Activated naive CD8-positive, alpha-beta T cell treated with anti-CD3 and anti-CD28 coated beads, Interleukin-2, amount 50 U/mL, for 24 hours (primary cell): ENCODE measurements around the gene EXOC4.

ENCODE experiments used
- ATAC-seq: fragments of 150-1000 bp; cut with Tn5 transposase; one replicate; pipeline ENCODE4 v1.10.0; 2021
- DNase-seq: peaks from one replicate; pipeline ENCODE4 v3.0.0; 2021
- H3K27ac Mint-ChIP-seq: one replicate; pipeline ENCODE4 v1.8.0; 2021; ENCODE audit warnings: mild to moderate bottlenecking, mixed read lengths
- H3K27me3 Mint-ChIP-seq: one replicate; pipeline ENCODE4 v1.8.0; 2021; ENCODE audit warnings: mixed read lengths
- H3K36me3 Mint-ChIP-seq: one replicate; pipeline ENCODE4 v1.8.0; 2021; ENCODE audit warnings: low read depth, mixed read lengths
- H3K4me1 Mint-ChIP-seq: one replicate; pipeline ENCODE4 v1.8.0; 2021; ENCODE audit warnings: mixed read lengths
- H3K4me3 Mint-ChIP-seq: one replicate; pipeline ENCODE4 v1.8.0; 2021; ENCODE audit warnings: mild to moderate bottlenecking, moderate library complexity, mixed read lengths
- H3K9me3 Mint-ChIP-seq: one replicate; pipeline ENCODE4 v1.8.0; 2021; ENCODE audit warnings: mixed read lengths

EXOC4 gene

GRCh38 chr7:133742709-133743538 is 490.0 kb downstream of the EXOC4 start:
- Mint-ChIP-seq H3K36me3 (no peaks in the 10 kb centered on the region), H3K27ac (no peak overlapping the region), H3K27me3 (no peaks in the 10 kb centered on the region), H3K9me3 (no peaks in the 10 kb centered on the region), H3K4me1 (no peaks in the 10 kb centered on the region), H3K4me3 (no peak overlapping the region)
- no peak for DNase-seq
- no peak for ATAC-seq

- no peaks in the 10 kb centered on the region for H3K4me1 Mint-ChIP-seq
- ATAC-seq (no peak), DNase-seq (no peak)
- no peaks in the 10 kb centered on the region for H3K9me3 Mint-ChIP-seq
- no peak overlapping the region for H3K27ac Mint-ChIP-seq
- no peaks in the 10 kb centered on the region for H3K27me3 Mint-ChIP-seq
- no peak overlapping the region for H3K4me3 Mint-ChIP-seq
- H3K36me3 Mint-ChIP-seq = no peaks in the 10 kb centered on the region
These were observed 491.6 kb downstream of the EXOC4 start for GRCh38 chr7:133744451-133744850.

- no peak overlapping the region for H3K27ac Mint-ChIP-seq
- H3K9me3 Mint-ChIP-seq = no peaks in the 10 kb centered on the region
- H3K4me3 Mint-ChIP-seq = no peak overlapping the region
- DNase-seq = no peak
- H3K4me1 Mint-ChIP-seq = no peaks in the 10 kb centered on the region
- H3K36me3 Mint-ChIP-seq = no peaks in the 10 kb centered on the region
- H3K27me3 Mint-ChIP-seq = no peaks in the 10 kb centered on the region
- no peak for ATAC-seq
These were observed 493.4 kb downstream of the EXOC4 start for GRCh38 chr7:133746305-133746704.

- Mint-ChIP-seq H3K4me3 (no peak overlapping the region), H3K4me1 (no peaks in the 10 kb centered on the region), H3K36me3 (no peaks in the 10 kb centered on the region), H3K27ac (no peak overlapping the region), H3K9me3 (no peaks in the 10 kb centered on the region), H3K27me3 (no peaks in the 10 kb centered on the region)
- DNase-seq (no peak), ATAC-seq (no peak)
These were observed 494.0 kb downstream of the EXOC4 start for GRCh38 chr7:133746847-133747246.

- ATAC-seq = no peak
These were observed 495.8 kb downstream of the EXOC4 start for GRCh38 chr7:133748443-133749407.

GRCh38 chr7:133750287-133750686 is 497.4 kb downstream of the EXOC4 start:
- no peaks in the 10 kb centered on the region for H3K4me1 Mint-ChIP-seq
- ATAC-seq = no peak

More at GRCh38 chr7:133748443-133749407, 495.8 kb downstream of the EXOC4 start:
- H3K4me1 Mint-ChIP-seq = no peaks in the 10 kb centered on the region
- no peak for DNase-seq
- H3K27me3 Mint-ChIP-seq = no peaks in the 10 kb centered on the region
- no peaks in the 10 kb centered on the region for H3K36me3 Mint-ChIP-seq
- no peak overlapping the region for H3K27ac Mint-ChIP-seq
- H3K9me3 Mint-ChIP-seq = no peaks in the 10 kb centered on the region
- no peak overlapping the region for H3K4me3 Mint-ChIP-seq

GRCh38 chr7:133751079-133751478 is 498.2 kb downstream of the EXOC4 start:
- H3K36me3 Mint-ChIP-seq = no peaks in the 10 kb centered on the region
- H3K4me1 Mint-ChIP-seq = no peaks in the 10 kb centered on the region
- H3K27ac Mint-ChIP-seq = no peak overlapping the region

More at GRCh38 chr7:133750287-133750686, 497.4 kb downstream of the EXOC4 start:
- Mint-ChIP-seq H3K9me3 (no peaks in the 10 kb centered on the region), H3K4me3 (no peak overlapping the region), H3K27me3 (no peaks in the 10 kb centered on the region), H3K36me3 (no peaks in the 10 kb centered on the region), H3K27ac (no peak overlapping the region)
- no peak for DNase-seq

GRCh38 chr7:133753513-133753912 is 500.6 kb downstream of the EXOC4 start:
- no peak overlapping the region for H3K4me3 Mint-ChIP-seq
- ATAC-seq (no peak), DNase-seq (no peak)
- H3K36me3 Mint-ChIP-seq = no peaks in the 10 kb centered on the region
- no peaks in the 10 kb centered on the region for H3K27me3 Mint-ChIP-seq
- H3K9me3 Mint-ChIP-seq = no peaks in the 10 kb centered on the region
- no peak overlapping the region for H3K27ac Mint-ChIP-seq
- no peaks in the 10 kb centered on the region for H3K4me1 Mint-ChIP-seq

More at GRCh38 chr7:133751079-133751478, 498.2 kb downstream of the EXOC4 start:
- Mint-ChIP-seq H3K4me3 (no peak overlapping the region), H3K27me3 (no peaks in the 10 kb centered on the region), H3K9me3 (no peaks in the 10 kb centered on the region)
- ATAC-seq = no peak
- DNase-seq = no peak

GRCh38 chr7:133754708-133755107 is 501.8 kb downstream of the EXOC4 start:
- Mint-ChIP-seq H3K36me3 (no peaks in the 10 kb centered on the region), H3K4me3 (no peak overlapping the region), H3K27me3 (no peaks in the 10 kb centered on the region), H3K4me1 (no peaks in the 10 kb centered on the region), H3K27ac (no peak overlapping the region), H3K9me3 (no peaks in the 10 kb centered on the region)
- no peak for DNase-seq
- no peak for ATAC-seq

- ATAC-seq (no peak), DNase-seq (no peak)
- Mint-ChIP-seq H3K36me3 (peaks cover 3% of the 10 kb centered on the region), H3K9me3 (no peaks in the 10 kb centered on the region), H3K27me3 (no peaks in the 10 kb centered on the region), H3K27ac (no peak overlapping the region), H3K4me3 (no peak overlapping the region), H3K4me1 (no peaks in the 10 kb centered on the region)
These were observed 503.0 kb downstream of the EXOC4 start for GRCh38 chr7:133755901-133756300.

GRCh38 chr7:133761443-133761842 is 508.6 kb downstream of the EXOC4 start:
- Mint-ChIP-seq H3K27ac (no peak overlapping the region), H3K4me3 (no peak overlapping the region), H3K27me3 (no peaks in the 10 kb centered on the region), H3K4me1 (no peaks in the 10 kb centered on the region), H3K9me3 (no peaks in the 10 kb centered on the region), H3K36me3 (peaks cover 8% of the 10 kb centered on the region)
- ATAC-seq (no peak), DNase-seq (no peak)

- H3K4me3 Mint-ChIP-seq = no peak overlapping the region
- no peak overlapping the region for H3K27ac Mint-ChIP-seq
- H3K27me3 Mint-ChIP-seq = no peaks in the 10 kb centered on the region
- DNase-seq = no peak
- no peaks in the 10 kb centered on the region for H3K4me1 Mint-ChIP-seq
- H3K9me3 Mint-ChIP-seq = no peaks in the 10 kb centered on the region
- ATAC-seq = no peak
- H3K36me3 Mint-ChIP-seq = peaks cover 8% of the 10 kb centered on the region
These were observed 510.3 kb downstream of the EXOC4 start for GRCh38 chr7:133763076-133763640.

- Mint-ChIP-seq H3K36me3 (peaks cover 2% of the 10 kb centered on the region), H3K4me3 (no peak overlapping the region), H3K9me3 (no peaks in the 10 kb centered on the region), H3K27me3 (no peaks in the 10 kb centered on the region), H3K4me1 (no peaks in the 10 kb centered on the region), H3K27ac (no peak overlapping the region)
- DNase-seq (no peak), ATAC-seq (no peak)
These were observed 516.8 kb downstream of the EXOC4 start for GRCh38 chr7:133769668-133770067.

- Mint-ChIP-seq H3K27ac (no peak overlapping the region), H3K4me3 (no peak overlapping the region), H3K27me3 (no peaks in the 10 kb centered on the region), H3K36me3 (peaks cover 2% of the 10 kb centered on the region), H3K4me1 (no peaks in the 10 kb centered on the region), H3K9me3 (no peaks in the 10 kb centered on the region)
- no peak for ATAC-seq
- DNase-seq = no peak
These were observed 518.1 kb downstream of the EXOC4 start for GRCh38 chr7:133770863-133771492.
